ENCODE results near the gene MAPK11.

The MAPK11 gene

GRCh38 chr22:50262973-50263617 lies 7.1 kb downstream of the MAPK11 start:
- DNase-seq, result no peak

GRCh38 chr22:50262460-50262911 lies 7.7 kb downstream of the MAPK11 start:
- no peak for DNase-seq

- peak in 6 of 58 donors; percentile 15 to 62 (median 34) for DNase-seq
Observed at GRCh38 chr22:50261615-50262459, 8.3 kb downstream of the MAPK11 start, which contains the start of gene MAPK12. Gene MAPK12 (minus strand): TSS chr22:50261683. CDS start chr22:50261509, 174 bp downstream.

- peak in 38 of 58 donors; percentile 21 to 79 (median 48) for DNase-seq
Observed at GRCh38 chr22:50260801-50261614, 9.2 kb downstream of the MAPK11 start.

- no peak for DNase-seq
Observed at GRCh38 chr22:50260434-50260800, 9.8 kb downstream of the MAPK11 start.

GRCh38 chr22:50259302-50259701 lies 10.9 kb downstream of the MAPK11 start:
- DNase-seq, result no peak

- peak in 2 of 58 donors; percentile 12 to 41 for DNase-seq
Observed at GRCh38 chr22:50258361-50259292, 11.6 kb downstream of the MAPK11 start.

GRCh38 chr22:50257451-50258360 lies 12.5 kb downstream of the MAPK11 start:
- no peak for DNase-seq

GRCh38 chr22:50257041-50257440 lies 13.1 kb downstream of the MAPK11 start:
- DNase-seq, result no peak

GRCh38 chr22:50256258-50256862 lies 13.8 kb downstream of the MAPK11 start:
- DNase-seq, result no peak

- no peak for DNase-seq
Observed at GRCh38 chr22:50255607-50256006, 14.6 kb downstream of the MAPK11 start.

- DNase-seq, result no peak
Observed at GRCh38 chr22:50255099-50255498, 15.1 kb downstream of the MAPK11 start.

- no peak for DNase-seq
Observed at GRCh38 chr22:50253941-50254340, 16.2 kb downstream of the MAPK11 start.

- no peak for DNase-seq
Observed at GRCh38 chr22:50253046-50253915, 16.9 kb downstream of the MAPK11 start.

- DNase-seq, result peak in 23 of 58 donors; percentile 16 to 60 (median 41)
Observed at GRCh38 chr22:50252082-50253045, 17.8 kb downstream of the MAPK11 start.

GRCh38 chr22:50251477-50252081 lies 18.6 kb downstream of the MAPK11 start:
- no peak for DNase-seq
